ENCODE measurements around the gene NDUFAF7.
"Not testable (repeated sequence)": the region's sequence is repeated elsewhere in the genome, so short reads cannot be mapped to it uniquely, and the experiment has no call there.

The NDUFAF7 gene

GRCh38 chr2:37283207-37283606 lies 51.7 kb downstream of the NDUFAF7 start:
- DNase-seq: no peak

- DNase-seq: no peak
Observed at GRCh38 chr2:37284381-37284780, 52.9 kb downstream of the NDUFAF7 start.

- DNase-seq: no peak
Observed at GRCh38 chr2:37287966-37288365, 56.5 kb downstream of the NDUFAF7 start.

- DNase-seq: no peak
Observed at GRCh38 chr2:37291680-37292079, 60.2 kb downstream of the NDUFAF7 start.

DNA sequence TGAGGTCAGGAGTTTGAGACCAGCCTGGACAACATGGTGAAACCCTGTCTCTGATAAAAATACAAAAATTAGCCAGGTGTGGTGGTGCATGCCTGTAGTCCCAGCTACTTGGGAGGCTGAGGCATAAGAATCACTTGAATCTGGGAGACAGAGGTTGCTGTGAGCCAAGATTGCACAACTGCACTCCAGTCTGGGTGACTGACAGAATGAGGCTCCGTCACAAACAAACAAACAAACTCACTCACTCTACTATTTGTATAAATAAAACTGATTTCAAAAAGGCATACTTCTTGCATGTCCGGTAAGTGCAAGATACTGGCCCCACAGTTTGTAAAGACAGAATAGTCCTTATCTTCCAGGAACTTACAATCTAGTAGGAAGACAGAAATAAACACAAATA lies 63.4 kb downstream of the NDUFAF7 start:
- not testable (repeated sequence) for DNase-seq

- no peak for DNase-seq
Observed at GRCh38 chr2:37295469-37296073, 64.1 kb downstream of the NDUFAF7 start.

GRCh38 chr2:37297632-37298031 lies 66.2 kb downstream of the NDUFAF7 start:
- DNase-seq: no peak
